ENCODE measurements around the gene DNER. TPM values are rescaled to one million over a fixed set of nuclear protein-coding genes. Genes with fewer than 3 reads are reported as not detected.

Gene DNER
- total RNA-seq, 1 donor from 2014 or later = 1.8 TPM

GRCh38 chr2:229414631-229415030 lies 299.7 kb downstream of the DNER start:
- no peak for DNase-seq (ENCODE audit: low read depth)
- no peak for FAIRE-seq
- TF ChIP-seq CTCF (IDR thresholded peaks at IDR 0.05; ENCODE audit: insufficient read depth, low read length, severe bottlenecking) = no peak
- Histone ChIP-seq H3K36me3 (ENCODE audit: control insufficient read depth, insufficient read depth, low read length) (no peaks in the 10 kb centered on the region), H3K27me3 (ENCODE audit: control insufficient read depth, insufficient read depth, low read length) (no peaks in the 10 kb centered on the region), H3K4me3 (ENCODE audit: low read depth, low read length) (no peak overlapping the region)

- Histone ChIP-seq H3K27me3 (ENCODE audit: control insufficient read depth, insufficient read depth, low read length) (no peaks in the 10 kb centered on the region), H3K4me3 (ENCODE audit: low read depth, low read length) (no peak overlapping the region), H3K36me3 (ENCODE audit: control insufficient read depth, insufficient read depth, low read length) (no peaks in the 10 kb centered on the region)
- no peak for FAIRE-seq
- TF ChIP-seq CTCF (IDR thresholded peaks at IDR 0.05; ENCODE audit: insufficient read depth, low read length, severe bottlenecking) = no peak
- no peak for DNase-seq (ENCODE audit: low read depth)
Measured at GRCh38 chr2:229412686-229413085, 301.7 kb downstream of the DNER start.

GRCh38 chr2:229410946-229411345 lies 303.4 kb downstream of the DNER start:
- TF ChIP-seq CTCF (IDR thresholded peaks at IDR 0.05; ENCODE audit: insufficient read depth, low read length, severe bottlenecking) = no peak
- Histone ChIP-seq H3K36me3 (ENCODE audit: control insufficient read depth, insufficient read depth, low read length) (no peaks in the 10 kb centered on the region), H3K4me3 (ENCODE audit: low read depth, low read length) (no peak overlapping the region), H3K27me3 (ENCODE audit: control insufficient read depth, insufficient read depth, low read length) (no peaks in the 10 kb centered on the region)
- DNase-seq (ENCODE audit: low read depth) (peak; percentile 69), FAIRE-seq (no peak)

- Histone ChIP-seq H3K27me3 (ENCODE audit: control insufficient read depth, insufficient read depth, low read length) (no peaks in the 10 kb centered on the region), H3K36me3 (ENCODE audit: control insufficient read depth, insufficient read depth, low read length) (no peaks in the 10 kb centered on the region), H3K4me3 (ENCODE audit: low read depth, low read length) (no peak overlapping the region)
- FAIRE-seq = no peak
- no peak for DNase-seq (ENCODE audit: low read depth)
- no peak for TF ChIP-seq CTCF (IDR thresholded peaks at IDR 0.05; ENCODE audit: insufficient read depth, low read length, severe bottlenecking)
Measured at GRCh38 chr2:229410264-229410663, 304.1 kb downstream of the DNER start.

- FAIRE-seq = no peak
- no peak for TF ChIP-seq CTCF (IDR thresholded peaks at IDR 0.05; ENCODE audit: insufficient read depth, low read length, severe bottlenecking)
- no peaks in the 10 kb centered on the region for H3K36me3 ChIP-seq (ENCODE audit: control insufficient read depth, insufficient read depth, low read length)
- no peak overlapping the region for H3K4me3 ChIP-seq (ENCODE audit: low read depth, low read length)
- no peaks in the 10 kb centered on the region for H3K27me3 ChIP-seq (ENCODE audit: control insufficient read depth, insufficient read depth, low read length)
- peak; percentile 47 for DNase-seq (ENCODE audit: low read depth)
Measured at GRCh38 chr2:229409751-229410181, 304.6 kb downstream of the DNER start.

- TF ChIP-seq CTCF (IDR thresholded peaks at IDR 0.05; ENCODE audit: insufficient read depth, low read length, severe bottlenecking) = no peak
- no peak for DNase-seq (ENCODE audit: low read depth)
Measured at GRCh38 chr2:229408962-229409361, 305.4 kb downstream of the DNER start.

More at GRCh38 chr2:229408962-229409361, 305.4 kb downstream of the DNER start:
- Histone ChIP-seq H3K27me3 (ENCODE audit: control insufficient read depth, insufficient read depth, low read length) (no peaks in the 10 kb centered on the region), H3K4me3 (ENCODE audit: low read depth, low read length) (no peak overlapping the region), H3K36me3 (ENCODE audit: control insufficient read depth, insufficient read depth, low read length) (no peaks in the 10 kb centered on the region)
- FAIRE-seq = no peak

Data from bronchial epithelial cell (primary cell).